GM12872 (cell line): ENCODE measurements around the gene RAB11FIP2.

Experiments
- TF ChIP-seq, protein P1 (sequence below): IDR thresholded peaks from 3 replicates; pipeline ENCODE4 v1.5.1; 2011; ENCODE audit warnings: low read depth, mild to moderate bottlenecking, low read length, moderate library complexity; ENCODE audit not compliant: insufficient read depth

Gene RAB11FIP2

DNA sequence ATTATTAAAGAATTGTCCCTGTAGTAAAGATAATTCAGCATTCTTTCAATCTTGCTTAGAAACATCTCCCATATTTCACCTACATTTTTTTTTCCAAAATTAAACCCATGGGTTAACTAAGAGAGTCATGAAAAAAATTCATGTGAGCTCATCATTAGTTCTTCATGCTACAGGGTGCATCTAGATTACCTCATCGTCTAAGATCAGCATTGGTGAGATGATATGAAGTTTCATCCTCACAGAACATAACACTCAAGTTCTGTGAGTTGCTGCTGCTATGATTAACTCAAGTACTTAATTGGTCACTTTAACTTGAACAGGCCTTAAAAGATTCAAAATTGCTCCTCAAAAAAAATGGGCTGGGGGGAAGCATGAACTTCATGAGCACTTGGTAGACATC is 50.0 kb downstream of the RAB11FIP2 start:
- TF ChIP-seq, protein P1, sequence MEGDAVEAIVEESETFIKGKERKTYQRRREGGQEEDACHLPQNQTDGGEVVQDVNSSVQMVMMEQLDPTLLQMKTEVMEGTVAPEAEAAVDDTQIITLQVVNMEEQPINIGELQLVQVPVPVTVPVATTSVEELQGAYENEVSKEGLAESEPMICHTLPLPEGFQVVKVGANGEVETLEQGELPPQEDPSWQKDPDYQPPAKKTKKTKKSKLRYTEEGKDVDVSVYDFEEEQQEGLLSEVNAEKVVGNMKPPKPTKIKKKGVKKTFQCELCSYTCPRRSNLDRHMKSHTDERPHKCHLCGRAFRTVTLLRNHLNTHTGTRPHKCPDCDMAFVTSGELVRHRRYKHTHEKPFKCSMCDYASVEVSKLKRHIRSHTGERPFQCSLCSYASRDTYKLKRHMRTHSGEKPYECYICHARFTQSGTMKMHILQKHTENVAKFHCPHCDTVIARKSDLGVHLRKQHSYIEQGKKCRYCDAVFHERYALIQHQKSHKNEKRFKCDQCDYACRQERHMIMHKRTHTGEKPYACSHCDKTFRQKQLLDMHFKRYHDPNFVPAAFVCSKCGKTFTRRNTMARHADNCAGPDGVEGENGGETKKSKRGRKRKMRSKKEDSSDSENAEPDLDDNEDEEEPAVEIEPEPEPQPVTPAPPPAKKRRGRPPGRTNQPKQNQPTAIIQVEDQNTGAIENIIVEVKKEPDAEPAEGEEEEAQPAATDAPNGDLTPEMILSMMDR = no peak

DNA sequence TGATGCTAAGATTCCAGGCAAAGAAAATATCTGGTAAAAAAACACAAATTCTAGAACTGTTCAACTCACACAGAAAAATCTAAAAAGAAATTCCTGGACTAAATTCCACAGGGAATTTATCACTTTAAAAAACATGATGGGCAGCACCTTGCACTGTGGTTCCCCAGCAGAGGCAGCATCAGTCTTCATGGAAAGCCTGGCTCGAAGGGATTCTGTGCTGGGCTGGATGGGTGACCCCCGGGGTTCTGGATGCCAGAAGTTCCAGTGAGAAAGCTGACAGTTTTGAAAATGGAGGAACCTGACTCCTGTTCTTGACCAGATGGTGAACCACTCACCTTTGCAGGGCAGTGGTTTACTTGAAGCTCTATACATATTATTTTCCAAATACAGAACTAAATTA is 52.0 kb downstream of the RAB11FIP2 start:
- TF ChIP-seq, protein P1 = no peak

DNA sequence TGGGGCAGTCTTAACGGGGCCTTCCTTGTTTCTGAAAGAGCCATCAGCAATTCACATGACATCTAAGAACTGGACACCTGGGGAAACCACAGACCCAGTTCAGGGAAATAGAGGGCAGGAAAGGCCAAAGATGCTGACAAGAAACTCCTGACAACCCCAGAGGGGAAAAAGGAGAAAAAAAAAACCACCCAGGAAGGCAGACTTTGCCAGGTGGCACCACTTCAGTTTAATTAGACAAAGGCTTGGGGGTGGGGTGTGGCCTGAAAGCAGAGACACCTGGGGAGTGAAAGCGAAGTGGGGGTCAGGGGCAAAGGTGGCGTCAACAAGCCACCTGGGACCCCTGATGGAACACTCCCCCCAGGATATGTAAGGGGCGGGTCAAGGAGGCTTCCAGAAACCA is 53.6 kb downstream of the RAB11FIP2 start:
- TF ChIP-seq, protein P1 = no peak

DNA sequence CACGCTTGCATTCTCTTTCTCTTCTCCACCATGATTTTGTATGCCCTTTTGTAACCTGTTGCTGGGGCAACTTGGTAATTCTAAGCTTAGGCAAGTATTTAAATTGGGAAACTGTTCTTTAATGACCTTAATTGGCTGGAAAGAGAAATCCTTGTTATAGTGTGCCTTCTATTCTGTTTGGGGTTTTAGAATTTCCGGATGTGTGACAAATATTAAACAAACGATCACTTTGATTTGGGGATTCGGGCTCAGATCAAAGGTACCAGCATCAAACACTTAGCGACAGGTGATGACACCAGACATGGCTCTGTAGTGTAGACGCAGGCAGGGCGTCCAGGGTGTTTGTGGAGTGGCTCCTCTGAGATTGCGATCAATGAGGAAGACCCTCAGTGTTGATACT is 55.0 kb downstream of the RAB11FIP2 start:
- TF ChIP-seq, protein P1 = no peak

DNA sequence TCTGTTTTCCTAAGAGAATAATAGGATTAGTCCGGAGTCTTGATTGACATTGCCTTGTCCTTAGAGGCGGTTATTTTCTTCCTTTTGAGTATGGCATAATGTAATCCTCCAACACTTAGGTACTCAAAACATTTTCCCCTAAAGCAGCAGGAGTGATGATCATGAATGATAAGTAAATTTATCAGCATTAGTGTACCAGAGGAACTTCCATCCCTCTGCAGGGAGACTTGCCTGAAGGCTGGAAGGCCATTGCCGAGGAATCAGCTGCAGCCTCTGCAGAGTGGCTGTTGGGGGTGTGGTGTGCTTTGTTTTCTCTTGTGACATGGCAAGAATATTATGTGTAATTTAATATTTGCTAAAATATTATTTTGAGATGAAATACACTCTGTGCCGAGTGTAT is 56.8 kb downstream of the RAB11FIP2 start:
- TF ChIP-seq, protein P1 = no peak

DNA sequence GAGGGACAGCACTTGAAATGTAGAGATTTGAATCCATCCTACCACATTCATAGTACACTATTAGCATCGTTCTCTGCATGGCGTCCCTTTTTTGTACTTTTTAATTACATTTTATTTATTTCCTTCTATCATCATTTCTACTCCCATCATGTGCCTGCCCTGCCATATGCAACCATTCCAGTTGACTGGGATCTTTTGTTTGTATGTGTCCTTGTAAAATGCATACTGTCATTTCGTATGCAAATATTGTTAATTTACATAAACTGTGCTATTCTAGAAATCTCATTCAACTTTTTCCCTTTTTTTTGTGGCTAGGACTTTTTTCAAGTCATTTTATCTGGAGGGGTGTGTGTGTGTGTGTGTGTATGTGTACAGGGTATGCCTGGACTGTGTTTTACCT is 57.9 kb downstream of the RAB11FIP2 start:
- TF ChIP-seq, protein P1 = no peak

DNA sequence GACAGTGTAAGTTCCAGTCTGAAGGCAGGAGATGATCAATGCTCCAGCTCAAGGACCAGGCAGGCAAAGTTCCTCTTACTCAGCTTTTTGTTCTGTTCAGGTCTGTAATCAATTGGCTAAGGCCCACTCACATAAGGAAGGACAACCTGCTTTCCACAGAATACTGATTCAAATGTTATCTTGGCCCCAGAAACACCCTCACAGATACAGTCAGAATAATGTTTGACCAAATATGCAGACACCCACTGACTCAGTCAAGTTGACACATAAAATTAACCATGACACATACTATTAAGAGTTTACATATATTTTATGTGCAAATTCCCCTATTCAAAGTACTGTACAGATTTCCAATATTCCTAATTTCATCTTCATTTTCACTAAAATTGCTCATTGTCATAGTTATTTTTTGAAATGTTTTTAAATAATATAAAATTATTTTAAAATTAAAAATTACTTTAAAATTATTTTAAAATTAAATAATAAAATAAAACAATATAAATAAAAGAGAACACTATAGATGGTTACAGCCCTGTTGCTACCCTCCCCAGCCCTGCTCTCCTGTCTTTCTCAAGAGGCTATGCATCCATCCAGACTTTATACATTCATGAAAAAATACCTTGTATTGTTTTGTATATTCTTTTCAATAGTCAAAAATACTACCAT is 59.4 kb downstream of the RAB11FIP2 start:
- TF ChIP-seq, protein P1 = no peak
